HG03196 (cell line): Measurements from ENCODE around the gene SNPH.
"Not testable (repeated sequence)": the region's sequence is repeated elsewhere in the genome, so short reads cannot be mapped to it uniquely, and the experiment has no call there.

ENCODE experiments used
- ATAC-seq: cut with Tn5 transposase; IDR thresholded peaks from one replicate; pipeline ENCODE4 v1.9.1; 2021; ENCODE audit not compliant: unreplicated experiment

Gene SNPH, protein sequence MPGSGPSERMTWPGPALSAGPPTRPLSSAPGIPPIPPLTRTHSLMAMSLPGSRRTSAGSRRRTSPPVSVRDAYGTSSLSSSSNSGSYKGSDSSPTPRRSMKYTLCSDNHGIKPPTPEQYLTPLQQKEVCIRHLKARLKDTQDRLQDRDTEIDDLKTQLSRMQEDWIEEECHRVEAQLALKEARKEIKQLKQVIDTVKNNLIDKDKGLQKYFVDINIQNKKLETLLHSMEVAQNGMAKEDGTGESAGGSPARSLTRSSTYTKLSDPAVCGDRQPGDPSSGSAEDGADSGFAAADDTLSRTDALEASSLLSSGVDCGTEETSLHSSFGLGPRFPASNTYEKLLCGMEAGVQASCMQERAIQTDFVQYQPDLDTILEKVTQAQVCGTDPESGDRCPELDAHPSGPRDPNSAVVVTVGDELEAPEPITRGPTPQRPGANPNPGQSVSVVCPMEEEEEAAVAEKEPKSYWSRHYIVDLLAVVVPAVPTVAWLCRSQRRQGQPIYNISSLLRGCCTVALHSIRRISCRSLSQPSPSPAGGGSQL

GRCh38 chr20:1266167-1266973 is at the start of gene SNPH:
TSS of gene SNPH (plus strand) at chr20:1266294. CDS start at chr20:1296240, 29,946 bp downstream.
- no peak for ATAC-seq

- ATAC-seq = not testable (repeated sequence)
Measured at GRCh38 chr20:1216527-1217427, 49.3 kb upstream of the SNPH start.

DNA sequence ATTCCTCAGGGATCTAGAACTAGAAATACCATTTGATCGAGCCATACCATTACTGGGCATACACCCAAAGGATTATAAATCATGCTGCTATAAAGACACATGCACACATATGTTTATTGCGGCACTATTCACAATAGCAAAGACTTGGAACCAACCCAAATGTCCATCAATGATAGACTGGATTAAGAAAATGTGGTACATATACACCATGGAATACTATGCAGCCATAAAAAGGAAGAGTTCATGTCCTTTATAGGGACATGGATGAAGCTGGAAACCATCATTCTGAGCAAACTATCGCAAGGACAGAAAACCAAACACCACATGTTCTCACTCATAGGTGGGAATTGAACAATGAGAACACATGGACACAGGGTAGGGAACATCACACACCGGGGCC is 43.3 kb upstream of the SNPH start:
- not testable (repeated sequence) for ATAC-seq

- no peak for ATAC-seq
Measured at GRCh38 chr20:1224205-1224890, 41.7 kb upstream of the SNPH start.

- ATAC-seq = no peak
Measured at GRCh38 chr20:1225263-1225782, 40.8 kb upstream of the SNPH start.

DNA sequence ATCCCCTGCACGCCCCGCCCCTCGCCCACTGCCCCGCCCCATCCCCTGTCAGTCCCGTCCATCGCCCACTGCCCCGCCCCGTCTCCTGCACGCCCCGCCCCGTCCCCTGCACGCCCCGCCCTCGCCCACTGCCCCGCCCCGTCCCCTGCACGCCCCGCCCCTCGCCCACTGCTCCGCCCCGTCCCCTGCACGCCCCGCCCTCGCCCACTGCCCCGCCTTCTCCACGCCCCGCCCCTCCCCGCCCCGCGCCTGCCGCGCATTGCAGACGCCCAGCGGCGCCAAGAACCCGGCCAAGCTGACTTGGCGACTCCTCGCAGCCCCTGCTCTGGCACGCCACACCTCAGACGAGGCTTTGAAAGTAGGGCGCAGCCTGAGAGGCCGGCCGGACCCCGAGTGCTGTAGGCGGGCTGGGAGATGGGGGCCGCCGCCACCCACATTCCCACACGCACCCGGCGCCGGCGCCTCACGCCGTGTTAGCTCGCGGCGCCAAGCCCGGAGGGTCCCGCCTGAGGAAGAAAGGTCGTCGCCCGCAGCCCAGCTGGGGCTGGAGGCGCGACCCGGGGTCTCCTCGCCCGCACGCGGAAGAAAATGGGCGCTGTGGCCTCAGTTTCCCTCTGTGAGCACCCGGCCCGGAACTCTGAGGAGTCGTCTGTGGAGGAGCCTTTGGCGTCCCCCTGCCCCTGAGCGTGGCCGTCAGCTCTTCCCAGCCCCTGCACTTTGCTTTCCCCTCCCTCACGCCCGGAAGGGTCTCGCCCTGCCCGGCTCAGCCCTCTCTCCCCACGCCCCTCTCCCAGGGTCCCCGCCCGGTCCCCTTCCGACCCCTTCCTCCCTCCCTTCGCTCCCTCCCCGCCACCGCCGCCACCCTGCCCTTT is 40.1 kb upstream of the SNPH start, which contains the start of gene RAD21L1:
Gene RAD21L1 (plus strand): TSS at position 262 of the 872 bp plus-strand sequence. CDS start 2,410 bp downstream, outside the sequence.
- no peak for ATAC-seq

GRCh38 chr20:1229541-1229940 is 36.6 kb upstream of the SNPH start:
- no peak for ATAC-seq

GRCh38 chr20:1232286-1233111 is 33.6 kb upstream of the SNPH start:
- ATAC-seq = no peak

GRCh38 chr20:1240549-1240948 is 25.5 kb upstream of the SNPH start:
- no peak for ATAC-seq

GRCh38 chr20:1241456-1241855 is 24.6 kb upstream of the SNPH start:
- ATAC-seq = no peak

GRCh38 chr20:1242099-1242498 is 24.0 kb upstream of the SNPH start:
- ATAC-seq = no peak

DNA sequence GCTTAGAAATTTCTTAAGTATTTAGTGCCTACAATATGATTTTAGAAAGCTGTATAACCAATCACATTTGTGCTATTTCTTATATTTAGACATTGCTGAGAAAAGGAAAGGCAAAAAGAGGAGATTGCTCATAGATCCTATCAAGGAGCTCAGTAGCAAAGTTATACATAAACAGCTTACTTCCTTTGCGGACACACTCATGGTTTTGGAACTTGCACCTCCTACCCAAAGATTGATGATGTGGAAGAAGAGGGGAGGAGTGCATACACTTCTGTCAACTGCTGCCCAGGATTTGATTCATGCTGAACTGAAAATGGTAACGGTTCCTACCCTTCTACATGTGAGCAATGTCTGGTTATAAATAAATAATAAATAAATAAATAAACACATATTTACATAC is 23.6 kb upstream of the SNPH start:
- no peak for ATAC-seq

DNA sequence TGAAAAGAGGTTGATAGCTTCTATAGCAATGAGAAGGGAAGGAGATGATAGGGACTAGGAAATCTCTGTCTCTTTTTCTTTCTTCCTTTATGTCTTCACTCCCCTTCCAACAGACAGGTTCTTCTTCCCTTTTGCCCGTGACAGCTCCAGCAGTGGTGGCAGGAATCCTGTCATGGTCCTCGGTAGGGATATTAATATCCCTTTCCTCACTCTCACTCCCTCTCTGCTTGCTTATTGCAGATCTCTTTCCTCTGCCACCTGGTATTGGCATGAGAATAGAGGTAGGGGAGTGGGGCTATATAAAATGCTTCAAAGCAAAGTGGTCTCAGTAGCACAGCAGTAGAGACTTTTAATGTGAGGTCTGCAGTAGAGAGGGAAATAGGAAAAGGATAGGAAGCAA is 20.5 kb upstream of the SNPH start:
- no peak for ATAC-seq

DNA sequence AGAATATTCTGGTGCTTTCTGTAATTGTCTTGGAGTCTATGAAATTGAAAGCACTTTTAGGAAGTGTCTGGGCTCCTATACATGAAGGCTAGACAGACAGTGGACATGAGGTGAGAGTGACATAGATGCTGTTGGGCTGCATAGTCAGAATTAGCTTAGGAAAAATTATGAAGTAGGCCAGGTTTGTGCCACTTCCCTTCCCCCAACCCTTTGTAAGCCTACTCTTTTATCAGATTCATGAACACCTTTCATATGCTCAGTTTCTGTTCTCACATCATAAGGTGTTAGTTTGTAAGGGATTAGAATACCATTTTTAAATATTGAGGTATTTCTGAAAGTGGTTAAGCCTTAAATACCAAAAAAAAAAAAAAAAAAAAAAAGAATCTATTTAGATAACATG is 18.4 kb upstream of the SNPH start:
- ATAC-seq = no peak

- ATAC-seq = not testable (repeated sequence)
Measured at GRCh38 chr20:1250282-1250681, 15.8 kb upstream of the SNPH start.

- ATAC-seq = no peak
Measured at GRCh38 chr20:1252416-1252815, 13.7 kb upstream of the SNPH start.

- ATAC-seq = no peak
Measured at GRCh38 chr20:1254254-1254653, 11.8 kb upstream of the SNPH start.

GRCh38 chr20:1255675-1256074 is 10.4 kb upstream of the SNPH start:
- ATAC-seq = no peak
